Measurements from ENCODE around the gene GAS1.

Gene GAS1

DNA sequence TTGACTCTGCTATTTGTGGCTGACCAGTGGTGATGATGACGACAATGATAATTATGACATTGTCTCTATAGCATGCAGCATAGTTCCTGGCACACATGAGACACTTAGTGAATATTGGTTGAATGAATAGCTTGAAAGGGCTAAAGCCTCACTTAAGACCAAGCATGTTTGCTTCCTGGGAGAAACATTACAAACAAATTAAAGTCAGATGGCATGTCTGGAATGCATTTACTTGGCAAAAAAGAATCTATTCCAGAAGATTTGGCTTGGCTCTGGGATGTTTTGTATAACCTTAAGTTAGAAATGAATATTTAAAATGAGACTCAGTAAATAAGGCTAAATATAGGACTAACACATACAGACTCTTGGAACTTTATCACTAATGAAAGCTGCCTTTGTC, 21.6 kb downstream of the GAS1 start:
- peak; percentile 51 for DNase-seq (ENCODE audit: low read depth)

- DNase-seq (ENCODE audit: low read depth) = no peak
Measured at GRCh38 chr9:86924206-86924605, 23.1 kb downstream of the GAS1 start.

DNA sequence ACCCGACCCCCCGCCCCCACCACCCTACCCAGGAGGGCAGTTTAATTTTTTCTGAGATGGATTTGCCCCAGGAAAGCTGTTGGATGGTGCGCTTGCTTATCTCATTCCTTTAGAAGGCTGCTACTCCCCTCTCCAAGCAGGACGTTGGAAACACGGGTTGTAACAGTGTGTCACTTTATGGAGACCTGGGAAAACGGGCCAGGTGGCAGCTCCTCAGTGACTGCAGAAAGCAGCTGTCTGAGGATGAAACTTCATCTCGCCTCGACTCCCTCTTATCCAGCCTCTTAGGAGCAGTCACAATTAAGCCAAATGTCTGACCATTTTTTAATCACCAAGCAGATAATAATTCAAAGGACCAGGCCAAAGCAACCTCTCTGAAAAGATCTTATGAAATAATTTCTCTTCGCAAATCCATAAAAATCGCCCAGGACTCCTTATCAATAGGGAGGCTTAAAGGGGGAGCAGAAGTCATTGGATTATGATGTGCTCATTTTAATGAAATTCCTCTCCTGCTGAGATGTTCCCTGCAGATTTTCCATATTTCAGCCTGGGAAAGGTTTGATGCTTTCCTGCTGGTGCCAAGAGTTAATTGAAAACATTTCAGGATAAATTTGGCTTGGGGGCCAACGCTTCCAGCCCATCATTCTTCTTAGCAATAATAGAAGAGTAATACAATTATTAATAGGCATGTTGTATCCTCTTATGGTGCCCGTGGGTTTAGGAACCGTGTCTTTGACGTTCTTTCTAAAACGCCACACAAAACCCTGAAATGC, 26.0 kb downstream of the GAS1 start:
- no peak for DNase-seq (ENCODE audit: low read depth)

DNA sequence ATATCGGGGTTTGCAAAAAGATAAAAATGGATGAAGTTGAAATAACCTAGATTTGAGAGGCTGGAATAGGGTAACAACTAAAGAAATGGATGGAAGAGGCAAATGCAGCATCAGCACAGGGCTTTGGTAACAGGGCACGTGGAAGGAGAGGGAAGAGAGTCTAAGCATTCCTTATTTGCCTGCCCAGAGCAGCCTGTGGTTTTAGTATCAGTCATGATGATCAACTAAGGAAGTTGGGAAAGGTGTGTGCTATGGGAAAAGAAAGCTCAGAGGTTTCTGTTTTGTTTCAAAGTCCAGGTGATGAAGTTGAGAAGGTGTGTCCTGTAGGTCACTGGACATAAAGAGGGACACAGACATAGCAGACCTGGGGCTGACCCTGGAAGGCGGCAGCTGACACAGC, 28.8 kb downstream of the GAS1 start:
- DNase-seq (ENCODE audit: low read depth) = no peak

DNA sequence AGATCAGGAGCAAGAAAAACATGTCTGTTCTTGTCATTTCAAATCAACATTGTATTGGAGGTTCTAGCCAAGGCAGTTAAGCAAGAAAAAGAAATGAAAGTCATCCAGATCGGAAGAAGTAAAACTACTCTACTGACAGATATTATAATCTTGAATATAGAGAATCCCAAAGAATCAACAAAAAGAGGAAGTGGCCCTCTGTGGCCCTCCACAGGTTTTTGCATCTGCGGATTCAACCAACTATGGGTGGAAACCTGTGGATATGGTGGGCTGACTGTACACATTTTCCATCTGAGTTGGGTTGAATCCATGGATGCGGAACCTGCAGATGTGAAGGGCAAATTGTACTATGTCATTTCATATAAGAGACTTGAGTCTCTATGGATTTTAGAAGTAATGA, 35.1 kb downstream of the GAS1 start:
- no peak for DNase-seq (ENCODE audit: low read depth)

DNA sequence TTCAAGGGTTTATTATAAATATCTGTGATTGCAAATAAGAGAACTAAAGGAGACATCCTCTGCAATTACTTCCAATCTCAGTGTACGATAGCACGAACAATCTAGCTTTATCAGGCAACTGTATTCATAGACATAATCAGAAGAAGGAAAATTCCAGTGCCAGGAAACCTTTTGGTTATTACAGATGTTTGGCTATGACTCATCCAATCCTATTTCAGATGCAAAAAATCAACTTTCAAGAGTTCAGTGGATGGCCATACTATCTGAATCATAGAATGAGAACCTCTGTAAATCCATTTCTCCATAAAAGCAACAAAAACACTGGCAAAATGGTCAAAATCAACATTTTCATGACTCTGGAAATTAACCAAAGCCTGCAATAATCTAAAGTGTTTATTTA, 37.9 kb downstream of the GAS1 start:
- DNase-seq (ENCODE audit: low read depth) = no peak

GRCh38 chr9:86908261-86908660, 39.0 kb downstream of the GAS1 start:
- DNase-seq (ENCODE audit: low read depth) = no peak

GRCh38 chr9:86907346-86907745, 40.0 kb downstream of the GAS1 start:
- DNase-seq (ENCODE audit: low read depth) = no peak

- DNase-seq (ENCODE audit: low read depth) = no peak
Measured at GRCh38 chr9:86903734-86904085, 43.6 kb downstream of the GAS1 start.

- DNase-seq (ENCODE audit: low read depth) = no peak
Measured at GRCh38 chr9:86902991-86903733, 44.1 kb downstream of the GAS1 start.

GRCh38 chr9:86902586-86902985, 44.7 kb downstream of the GAS1 start:
- DNase-seq (ENCODE audit: low read depth) = no peak

DNA sequence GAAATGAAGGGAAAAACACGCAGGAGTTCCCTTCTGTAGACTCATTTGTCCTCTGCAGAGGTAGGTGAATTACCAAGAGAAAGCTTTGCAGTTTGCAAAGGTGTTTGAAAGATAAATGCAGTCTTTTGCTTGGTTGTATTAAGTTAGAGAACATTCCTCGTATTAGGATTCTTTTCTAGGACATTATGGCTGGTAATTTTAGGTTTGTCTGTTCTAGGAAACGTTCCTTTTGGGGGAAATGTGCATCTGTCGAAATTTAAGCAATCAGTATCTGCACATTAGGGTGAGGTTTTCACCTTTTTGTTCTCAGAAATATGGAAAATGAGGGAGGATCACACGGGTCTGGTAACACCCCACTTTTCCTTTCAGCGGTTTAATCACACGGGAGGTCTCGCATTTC, 45.1 kb downstream of the GAS1 start:
- no peak for DNase-seq (ENCODE audit: low read depth)

DNA sequence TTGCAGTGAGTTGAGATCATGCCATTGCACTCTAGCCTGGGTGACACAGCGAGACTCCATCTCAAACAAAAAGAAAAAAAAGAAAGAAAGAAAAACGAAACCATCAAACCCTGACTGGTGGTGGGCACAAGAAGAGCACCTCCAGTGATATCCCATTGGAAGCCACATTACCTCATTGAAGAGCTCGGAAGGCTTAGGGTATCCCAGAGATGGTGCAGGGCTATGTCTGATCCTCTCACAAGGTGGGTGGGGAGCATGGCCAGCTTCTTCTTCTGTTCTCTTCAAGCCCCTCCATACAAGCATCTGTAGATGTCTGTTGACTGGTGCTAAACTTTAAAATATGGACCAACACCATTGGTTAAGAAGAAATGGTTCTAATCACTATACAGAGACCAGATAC, 45.8 kb downstream of the GAS1 start:
- no peak for DNase-seq (ENCODE audit: low read depth)

All from HS-27A (cell line).